Adrenal gland (tissue), 12 donors: ENCODE data around the gene UBQLN1. TPM values are rescaled to one million over a fixed set of nuclear protein-coding genes. Genes with fewer than 3 reads are reported as not detected.
A peak's percentile ranks its signal among the peaks of the same experiment; 100 is the strongest.

Experiments used
- DNase-seq, 7 donors: peaks; one replicate each; pipeline ENCODE4 v3.0.0-alpha.2; 2019 to 2020
- H3K27ac ChIP-seq, 5 donors: fragments of 200-600 bp; sonication (generic) in 4 of 5; 1 replicate in 3 of 5; 2 replicates in 2 of 5; pipeline versions ENCODE4 v1.5.1 to v1.8.0; 2016 to 2020; ENCODE audit warnings: mild to moderate bottlenecking in 1 of 5
- H3K27me3 ChIP-seq: fragments of 200-600 bp; 2 replicates; pipeline ENCODE4 v1.8.0; 2021
- H3K36me3 ChIP-seq, 2 donors: fragments of 200-600 bp; replicated peaks in 1 of 2; 1 replicate in 1 of 2; 2 replicates in 1 of 2; pipeline versions ENCODE4 v1.5.1 to v1.8.0; 2018 to 2022
- H3K4me1 ChIP-seq, 2 donors: fragments of 200-600 bp; replicated peaks in 1 of 2; 1 replicate in 1 of 2; 2 replicates in 1 of 2; pipeline versions ENCODE4 v1.5.1 to v1.8.0; 2018 to 2021
- H3K4me3 ChIP-seq, 4 donors: fragments of 200-600 bp; sonication (generic) in 3 of 4; one replicate each; pipeline ENCODE4 v1.5.1; 2016 to 2018
- H3K9me3 ChIP-seq, 3 donors: fragments of 200-600 bp; sonication (generic) in 1 of 3; replicated peaks in 1 of 3; 1 replicate in 2 of 3; 2 replicates in 1 of 3; pipeline versions ENCODE4 v1.5.1 to v1.8.0; 2016 to 2021
- CTCF ChIP-seq, 6 experiments: fragments of 450-650 bp in 4 of 6; fragments of 200-600 bp in 2 of 6; sonication (generic) in 1 of 6; IDR thresholded peaks; 1 replicate in 5 of 6; 2 replicates in 1 of 6; pipeline versions ENCODE4 v1.5.1 to v1.8.0; 2016 to 2021; ENCODE audit warnings: antibody characterized with exemption in 6 of 6, mild to moderate bottlenecking in 2 of 6, moderate library complexity in 1 of 6
- POLR2A ChIP-seq, 2 donors: fragments of 450-650 bp; IDR thresholded peaks; one replicate each; pipeline ENCODE4 v1.6.1; 2017; ENCODE audit warnings: antibody characterized with exemption in 2 of 2, mild to moderate bottlenecking in 2 of 2, moderate library complexity in 1 of 2
- WGBS, 4 donors: extraction: QIAGEN DNeasy Blood & Tissue Kit in 2 of 4; methylation state at CpG; one replicate each; pipeline versions ENCODE4 v1.1.5 to v1.1.7; 2013 to 2017; 5-methylcytosine and 5-hydroxymethylcytosine counted together
- intact Hi-C, 2 donors: fragments of 100-400 bp; cut with DNase I; formaldehyde crosslinking; loops; one replicate each; pipeline versions ENCODE4 v1.14.1 to v1.15.0; 2022 to 2023
- polyA plus RNA-seq, 3 donors: library from polyadenylated mRNA; stranded (reverse); fragments of 200-250 nt in 2 of 3; fragments of 350-450 nt in 1 of 3; fragmentation: Illumina TruSeq in 1 of 3; extraction: RNeasy Lipid Tissue Mini Kit (QIAGEN cat#74804) in 1 of 3; gene quantifications; one replicate each; pipeline ENCODE4 v1.2.3, GENCODE V29; 2013 to 2014
- total RNA-seq, 9 donors: library from RNA; depleted of rRNA in 4 of 9; stranded (reverse); fragments of >200 nt in 4 of 9; fragments of 120-200 nt in 1 of 9; fragmentation: NEBNext Ultra II Directional in 1 of 9; extraction: Animal tissue kit (Norgen Biotek cat#: 25700) in 1 of 9; gene quantifications; one replicate each; pipeline versions ENCODE4 v1.1.0 to v1.2.4, GENCODE V29; 2013 to 2023
- donor health status: healthy with polysubstance abuse.
- donor health status: Bipolar disorder and iron deficiency.
- donor health status: DM: yes; HTN: yes; CAD: no.
- donor health status: DM: no; HTN: no; CAD: no.
- donor health status: DM: no; HTN: no; CAD: no.
- donor health status: DM: yes; HTN: yes; CAD: no.

The UBQLN1 gene
- total and polyA plus RNA-seq, 12 donors: 23.7 to 243 (median 110) TPM

GRCh38 chr9:83701769-83702168 is 6.0 kb downstream of the UBQLN1 start:
- no peak for DNase-seq
- H3K27ac ChIP-seq: peak overlapping the region in 1 of 5 donors; percentile 43
- intact Hi-C loops: no loop called here
- H3K4me3 ChIP-seq: peak overlapping the region in 1 of 4 donors; percentile 3
- peaks cover 8 to 70% of the 10 kb centered on the region in 2 donors for H3K4me1 ChIP-seq
- 43 to 56% (median 49%) methylated on average over 6 of the region's 6 CpGs for WGBS, 4 donors
- no peaks in the 10 kb centered on the region for H3K27me3 ChIP-seq
- no peak for TF ChIP-seq POLR2A (IDR thresholded peaks at IDR 0.05)
- no peak for TF ChIP-seq CTCF (IDR thresholded peaks at IDR 0.05)
- H3K36me3 ChIP-seq: no peaks in the 10 kb centered on the region
- no peaks in the 10 kb centered on the region for H3K9me3 ChIP-seq

GRCh38 chr9:83701286-83701685 is 6.5 kb downstream of the UBQLN1 start:
- Histone ChIP-seq H3K27ac (peak overlapping the region in 1 of 5 donors; percentile 40), H3K9me3 (no peaks in the 10 kb centered on the region), H3K36me3 (no peaks in the 10 kb centered on the region), H3K4me3 (peak overlapping the region in 1 of 4 donors; percentile 3), H3K4me1 (peaks cover 8 to 72% of the 10 kb centered on the region in 2 donors), H3K27me3 (no peaks in the 10 kb centered on the region)
- WGBS, 4 donors: 89 to 96% (median 92%) methylated on average over 1 of the region's 1 CpG
- DNase-seq: no peak
- intact Hi-C loops: no loop called here
- TF ChIP-seq POLR2A (IDR thresholded peaks at IDR 0.05) (no peak), CTCF (IDR thresholded peaks at IDR 0.05) (no peak)

- Histone ChIP-seq H3K27ac (peak overlapping the region in 4 of 5 donors; percentile 39 to 73 (median 52)), H3K4me1 (peaks cover 8 to 71% of the 10 kb centered on the region in 2 donors), H3K36me3 (no peaks in the 10 kb centered on the region), H3K4me3 (no peak overlapping the region), H3K9me3 (no peaks in the 10 kb centered on the region), H3K27me3 (no peaks in the 10 kb centered on the region)
- WGBS, 4 donors: 90 to 92% (median 91%) methylated on average over 3 of the region's 3 CpGs
- TF ChIP-seq CTCF (IDR thresholded peaks at IDR 0.05): no peak
- TF ChIP-seq POLR2A (IDR thresholded peaks at IDR 0.05): no peak
- no peak for DNase-seq
- intact Hi-C loops: no loop called here
These were observed 8.1 kb downstream of the UBQLN1 start for GRCh38 chr9:83699615-83700014.

- no peak for DNase-seq
- WGBS, 4 donors: 44 to 52% (median 51%) methylated on average over 4 of the region's 4 CpGs
- TF ChIP-seq POLR2A (IDR thresholded peaks at IDR 0.05) (no peak), CTCF (IDR thresholded peaks at IDR 0.05) (no peak)
- no peaks in the 10 kb centered on the region for H3K36me3 ChIP-seq
- no peaks in the 10 kb centered on the region for H3K27me3 ChIP-seq
- H3K9me3 ChIP-seq: no peaks in the 10 kb centered on the region
- intact Hi-C loops: no loop called here
- H3K27ac ChIP-seq: peak overlapping the region in 4 of 5 donors; percentile 39 to 73 (median 52)
- peaks cover 8 to 77% of the 10 kb centered on the region in 2 donors for H3K4me1 ChIP-seq
- H3K4me3 ChIP-seq: no peak overlapping the region
These were observed 8.7 kb downstream of the UBQLN1 start for GRCh38 chr9:83698976-83699585.
